B cell (primary cell): ENCODE measurements around the gene MAP10. TPM values are rescaled to one million over a fixed set of nuclear protein-coding genes. Genes with fewer than 3 reads are reported as not detected.

Experiments
- ATAC-seq: fragments of 200-7000 bp; cut with Tn5 transposase; one replicate; pipeline ENCODE4 v1.10.0; 2021; ENCODE audit warnings: low read depth, mild to moderate bottlenecking, moderate number of reproducible peaks, moderate library complexity
- CTCF ChIA-PET: fragments of 350-600 bp; sonication (Branson Sonifier 250); formaldehyde crosslinking; loops from one replicate; lab custom pipeline; 2021; ENCODE audit warnings: antibody characterized with exemption, inconsistent platforms; lab: Charles Lee
- POLR2A ChIA-PET: fragments of 350-600 bp; sonication (Branson Sonifier 250); formaldehyde crosslinking; loops from one replicate; lab custom pipeline; 2021; ENCODE audit warnings: antibody characterized with exemption; lab: Charles Lee
- DNase-seq: peaks from one replicate; pipeline ENCODE4 v3.0.0; 2013
- H2AFZ ChIP-seq: 2 replicates; pipeline ENCODE4 v1.6.1; 2012; ENCODE audit warnings: mild to moderate bottlenecking, low read depth, low read length; ENCODE audit not compliant: insufficient read depth, poor library complexity, severe bottlenecking
- H3K27ac ChIP-seq, 2 donors: 1 replicate in 1 of 2; 2 replicates in 1 of 2; pipeline ENCODE4 v1.5.1; 2012 to 2013; ENCODE audit warnings: low read length in 2 of 2, mild to moderate bottlenecking in 2 of 2, moderate library complexity in 1 of 2
- H3K27me3 ChIP-seq, 4 experiments: fragments of 200-600 bp in 1 of 4; sonication (generic) in 1 of 4; replicated peaks in 1 of 4; 1 replicate in 2 of 4; 2 replicates in 2 of 4; pipeline versions ENCODE4 v1.6.1 to v1.7.0; 2013 to 2016; ENCODE audit warnings: low read length in 3 of 4, mild to moderate bottlenecking in 2 of 4, mixed read lengths in 1 of 4, moderate library complexity in 1 of 4; ENCODE audit not compliant: insufficient read depth in 4 of 4, control insufficient read depth in 3 of 4; ENCODE audit errors: control extremely low read depth in 1 of 4
- H3K36me3 ChIP-seq, 2 experiments: replicated peaks in 1 of 2; 1 replicate in 1 of 2; 2 replicates in 1 of 2; pipeline versions ENCODE4 v1.6.1 to v1.7.1; 2013; ENCODE audit warnings: low read length in 1 of 2; ENCODE audit not compliant: insufficient read depth in 2 of 2, control insufficient read depth in 1 of 2; ENCODE audit errors: control extremely low read depth in 1 of 2, extremely low read depth in 1 of 2
- H3K4me1 ChIP-seq, 2 donors: fragments of 200-600 bp in 1 of 2; sonication (generic) in 1 of 2; 1 replicate in 1 of 2; 2 replicates in 1 of 2; pipeline versions ENCODE4 v1.5.1 to v1.6.1; 2013 to 2017; ENCODE audit warnings: low read length in 2 of 2; ENCODE audit not compliant: control insufficient read depth in 2 of 2, insufficient read depth in 2 of 2
- H3K4me2 ChIP-seq: replicated peaks from 2 replicates; pipeline ENCODE3; 2012; ENCODE audit warnings: mild to moderate bottlenecking, low read depth, low read length; ENCODE audit not compliant: poor library complexity, severe bottlenecking
- H3K4me3 ChIP-seq, 5 experiments: fragments of 200-600 bp in 1 of 5; sonication (generic) in 1 of 5; 1 replicate in 3 of 5; 2 replicates in 2 of 5; pipeline versions ENCODE4 v1.5.1 to v1.7.0; 2011 to 2016; ENCODE audit warnings: low read length in 4 of 5, mild to moderate bottlenecking in 4 of 5, low read depth in 2 of 5, control low read depth in 1 of 5, moderate library complexity in 1 of 5; ENCODE audit not compliant: insufficient read depth in 1 of 5; ENCODE audit errors: control extremely low read depth in 1 of 5, extremely low read depth in 1 of 5
- H3K79me2 ChIP-seq: fragments of 200-600 bp; sonication (generic); one replicate; pipeline ENCODE4 v1.6.0; 2016; ENCODE audit warnings: low read length; ENCODE audit not compliant: control insufficient read depth, insufficient read depth
- H3K9ac ChIP-seq: fragments of 200-600 bp; sonication (generic); 2 replicates; pipeline ENCODE4 v1.6.1; 2017; ENCODE audit warnings: mild to moderate bottlenecking, low read length, moderate library complexity
- H3K9me3 ChIP-seq, 3 donors: one replicate each; pipeline versions ENCODE4 v1.6.1 to v1.7.1; 2013; ENCODE audit warnings: low read length in 2 of 3; ENCODE audit not compliant: control insufficient read depth in 2 of 3, insufficient read depth in 1 of 3; ENCODE audit errors: control extremely low read depth in 1 of 3
- H4K20me1 ChIP-seq: 2 replicates; pipeline ENCODE4 v1.6.0; 2012; ENCODE audit warnings: mild to moderate bottlenecking, low read length; ENCODE audit not compliant: insufficient read depth, control insufficient read depth, poor library complexity, severe bottlenecking
- H3K27ac Mint-ChIP-seq: one replicate; pipeline ENCODE4 v1.8.0; 2021; ENCODE audit warnings: mixed read lengths
- H3K27me3 Mint-ChIP-seq: one replicate; pipeline ENCODE4 v1.8.0; 2021; ENCODE audit warnings: mixed read lengths
- H3K4me1 Mint-ChIP-seq: one replicate; pipeline ENCODE4 v1.8.0; 2021; ENCODE audit warnings: mixed read lengths
- H3K4me3 Mint-ChIP-seq: one replicate; pipeline ENCODE4 v1.8.0; 2021; ENCODE audit warnings: mixed read lengths
- H3K9me3 Mint-ChIP-seq: one replicate; pipeline ENCODE4 v1.8.0; 2022; ENCODE audit warnings: mixed read lengths; ENCODE audit not compliant: insufficient read depth
- EZH2 ChIP-seq: IDR thresholded peaks from 2 replicates; pipeline ENCODE4 v1.6.1; 2012; ENCODE audit warnings: borderline replicate concordance, low read depth, mild to moderate bottlenecking, moderate library complexity, low read length; ENCODE audit not compliant: insufficient read depth, poor library complexity, severe bottlenecking
- WGBS: methylation state at CpG from one replicate; pipeline ENCODE4 v1.1.5; 2013; ENCODE audit warnings: missing lambda C conversion rate; ENCODE audit not compliant: insufficient coverage; 5-methylcytosine and 5-hydroxymethylcytosine counted together
- intact Hi-C: fragments of 100-400 bp; cut with micrococcal nuclease; formaldehyde crosslinking; loops from one replicate; pipeline ENCODE4 v1.10.0; 2022
- polyA plus RNA-seq: library from polyadenylated mRNA; depleted of rRNA; stranded (reverse); fragments of >200 nt; gene quantifications from 2 replicates; pipeline ENCODE4 v1.2.3, GENCODE V29; 2012
- total RNA-seq, 2 donors: library from RNA; stranded (reverse); fragments of 120-200 nt in 1 of 2; gene quantifications; 1 replicate in 1 of 2; 2 replicates in 1 of 2; pipeline versions ENCODE4 v1.2.3 to v1.2.4, GENCODE V29; 2013 to 2022
- TF ChIP-seq, protein P1 (sequence below): fragments of 200-600 bp; IDR thresholded peaks from one replicate; pipeline ENCODE4 v1.8.0; 2022; ENCODE audit warnings: antibody characterized with exemption, mild to moderate bottlenecking

Gene MAP10
- total and polyA plus RNA-seq, 2 donors (not counting 1 experiment from before 2014, with no cell fraction given): 0.60 to 1.9 TPM

DNA sequence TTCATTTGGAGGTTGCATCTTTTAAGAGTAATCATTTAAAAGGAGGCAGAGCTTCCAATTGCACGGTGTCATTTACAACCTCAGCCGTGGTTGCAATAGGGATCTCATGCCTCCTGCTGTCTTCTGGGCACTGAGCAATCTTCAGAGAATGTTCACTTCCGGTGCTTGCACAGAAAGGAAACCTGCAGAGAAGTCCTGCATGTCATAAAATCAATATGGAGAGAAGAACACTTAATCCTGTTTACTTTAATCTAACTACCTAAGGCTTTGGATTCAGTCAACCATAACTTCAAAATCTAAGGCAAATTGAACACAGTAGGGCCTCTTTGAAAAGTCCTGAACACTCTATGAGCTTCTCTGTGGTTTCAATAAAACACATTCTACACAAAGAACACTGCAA is 11.3 kb upstream of the MAP10 start:
- Histone ChIP-seq H4K20me1 (no peaks in the 10 kb centered on the region), H2AFZ (no peak overlapping the region), H3K9me3 (no peaks in the 10 kb centered on the region), H3K79me2 (no peaks in the 10 kb centered on the region), H3K36me3 (no peaks in the 10 kb centered on the region), H3K4me1 (no peaks in the 10 kb centered on the region), H3K9ac (no peak overlapping the region), H3K27me3 (peaks cover 0 to 3% (median 1%) of the 10 kb centered on the region in 4 experiments), H3K27ac (no peak overlapping the region), H3K4me3 (no peak overlapping the region), H3K4me2 (no peak overlapping the region)
- Mint-ChIP-seq H3K4me1 (peaks cover 2% of the 10 kb centered on the region), H3K4me3 (no peak overlapping the region), H3K27ac (no peak overlapping the region), H3K27me3 (peaks cover 27% of the 10 kb centered on the region), H3K9me3 (no peaks in the 10 kb centered on the region)
- POLR2A ChIA-PET: no interaction called here
- ATAC-seq (no peak), DNase-seq (no peak)
- CTCF ChIA-PET: no interaction called here
- no peak for TF ChIP-seq EZH2
- TF ChIP-seq, protein P1, sequence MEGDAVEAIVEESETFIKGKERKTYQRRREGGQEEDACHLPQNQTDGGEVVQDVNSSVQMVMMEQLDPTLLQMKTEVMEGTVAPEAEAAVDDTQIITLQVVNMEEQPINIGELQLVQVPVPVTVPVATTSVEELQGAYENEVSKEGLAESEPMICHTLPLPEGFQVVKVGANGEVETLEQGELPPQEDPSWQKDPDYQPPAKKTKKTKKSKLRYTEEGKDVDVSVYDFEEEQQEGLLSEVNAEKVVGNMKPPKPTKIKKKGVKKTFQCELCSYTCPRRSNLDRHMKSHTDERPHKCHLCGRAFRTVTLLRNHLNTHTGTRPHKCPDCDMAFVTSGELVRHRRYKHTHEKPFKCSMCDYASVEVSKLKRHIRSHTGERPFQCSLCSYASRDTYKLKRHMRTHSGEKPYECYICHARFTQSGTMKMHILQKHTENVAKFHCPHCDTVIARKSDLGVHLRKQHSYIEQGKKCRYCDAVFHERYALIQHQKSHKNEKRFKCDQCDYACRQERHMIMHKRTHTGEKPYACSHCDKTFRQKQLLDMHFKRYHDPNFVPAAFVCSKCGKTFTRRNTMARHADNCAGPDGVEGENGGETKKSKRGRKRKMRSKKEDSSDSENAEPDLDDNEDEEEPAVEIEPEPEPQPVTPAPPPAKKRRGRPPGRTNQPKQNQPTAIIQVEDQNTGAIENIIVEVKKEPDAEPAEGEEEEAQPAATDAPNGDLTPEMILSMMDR: no peak
- intact Hi-C loops: no loop called here
- 3% methylated on average over 3 of the region's 3 CpGs for WGBS

DNA sequence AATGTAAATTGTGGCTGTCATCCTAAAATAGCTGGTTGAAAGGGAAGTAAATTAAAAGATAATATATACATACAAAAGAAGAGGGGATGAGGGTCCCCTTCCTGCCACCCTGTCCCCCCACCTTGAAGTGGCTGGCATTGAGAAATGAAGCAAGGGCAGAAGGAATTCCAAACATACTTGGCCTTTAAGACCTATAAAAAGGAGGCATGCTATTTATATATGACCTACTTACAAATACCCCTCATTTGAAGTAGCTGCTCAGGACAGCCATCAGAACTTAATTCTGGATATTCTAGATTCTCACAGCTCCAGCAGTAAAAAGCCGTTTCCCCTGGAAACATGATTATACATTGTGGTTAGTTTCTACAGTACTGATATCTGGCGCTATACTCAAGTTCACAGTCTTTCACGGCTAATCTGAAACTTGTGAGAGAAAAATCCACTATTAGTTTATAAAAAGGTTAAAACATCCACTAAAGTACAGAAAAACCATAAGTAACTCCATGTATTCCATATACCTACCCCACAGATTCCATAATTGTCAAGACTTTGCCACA is 9.6 kb upstream of the MAP10 start:
- Histone ChIP-seq H3K79me2 (no peaks in the 10 kb centered on the region), H3K4me2 (no peak overlapping the region), H3K27ac (no peak overlapping the region), H3K9me3 (no peaks in the 10 kb centered on the region), H3K4me1 (no peaks in the 10 kb centered on the region), H3K9ac (no peak overlapping the region), H3K36me3 (no peaks in the 10 kb centered on the region), H4K20me1 (no peaks in the 10 kb centered on the region), H2AFZ (no peak overlapping the region), H3K4me3 (no peak overlapping the region), H3K27me3 (peaks cover 0 to 2% (median 0%) of the 10 kb centered on the region in 4 experiments)
- intact Hi-C loops: no loop called here
- Mint-ChIP-seq H3K9me3 (no peaks in the 10 kb centered on the region), H3K4me3 (no peak overlapping the region), H3K27ac (no peak overlapping the region), H3K4me1 (peaks cover 2% of the 10 kb centered on the region), H3K27me3 (peaks cover 24% of the 10 kb centered on the region)
- no peak for DNase-seq
- no peak for ATAC-seq
- POLR2A ChIA-PET: no interaction called here
- CTCF ChIA-PET: no interaction called here
- TF ChIP-seq EZH2: no peak
- TF ChIP-seq, protein P1: no peak
- no CpG with 5 or more reads among the region's 3 CpGs for WGBS
